Measurements from ENCODE around the gene ATP1A1.

The ATP1A1 gene

DNA sequence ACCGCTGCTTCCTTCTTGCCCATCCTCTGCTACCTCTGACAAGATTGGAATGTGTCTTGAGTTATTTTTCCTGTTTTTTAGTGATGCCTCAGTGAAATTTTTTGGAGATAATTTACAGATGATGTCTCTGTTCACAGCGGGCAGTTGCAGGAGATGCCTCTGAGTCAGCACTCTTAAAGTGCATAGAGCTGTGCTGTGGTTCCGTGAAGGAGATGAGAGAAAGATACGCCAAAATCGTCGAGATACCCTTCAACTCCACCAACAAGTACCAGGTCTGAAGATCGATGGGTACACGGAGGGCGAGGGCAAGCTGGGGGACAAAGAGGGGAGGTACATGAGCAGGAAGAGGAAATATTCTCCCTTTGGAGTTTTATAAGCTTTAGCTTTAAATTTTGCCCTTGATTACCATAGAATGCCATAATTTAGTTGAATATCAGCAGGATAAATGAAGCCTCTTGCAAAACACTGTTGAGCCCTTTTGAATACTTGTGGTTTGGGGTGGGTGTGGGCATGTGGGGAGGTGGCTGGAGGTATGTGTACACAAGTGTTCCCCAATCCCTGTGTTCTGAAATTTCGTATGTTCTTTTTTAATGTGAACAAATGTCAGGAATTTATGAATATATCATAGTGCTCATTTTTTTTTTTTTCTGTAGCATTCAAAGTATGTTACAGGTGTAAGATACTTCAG is 19.8 kb downstream of the ATP1A1 start:
- no peak for ATAC-seq
- TF ChIP-seq TCF4 (CRISPR knock-in tag; IDR thresholded peaks at IDR 0.05; ENCODE audit: borderline replicate concordance) = no peak
- TF ChIP-seq PPARA (CRISPR knock-in tag; IDR thresholded peaks at IDR 0.05; ENCODE audit: borderline replicate concordance) = no peak
- no peak for TF ChIP-seq CSDC2 (CRISPR knock-in tag; IDR thresholded peaks at IDR 0.05)
- no peak for TF ChIP-seq CREB5 (CRISPR knock-in tag; IDR thresholded peaks at IDR 0.05; ENCODE audit: low read depth)
- TF ChIP-seq SNAI2 (CRISPR knock-in tag; IDR thresholded peaks at IDR 0.05) = no peak
- TF ChIP-seq ZNF8 (CRISPR knock-in tag; IDR thresholded peaks at IDR 0.05) = no peak
- no peak for TF ChIP-seq ZNF565 (CRISPR knock-in tag; conservative IDR thresholded peaks at IDR 0.05; ENCODE audit: low read depth)
- TF ChIP-seq GLIS3 (CRISPR knock-in tag; IDR thresholded peaks at IDR 0.05) = no peak
- no peak for TF ChIP-seq ZC3H10 (CRISPR knock-in tag; IDR thresholded peaks at IDR 0.05)
- TF ChIP-seq POU6F1 (CRISPR knock-in tag; IDR thresholded peaks at IDR 0.05; ENCODE audit: borderline replicate concordance, low read depth) = no peak
- no peak for TF ChIP-seq PATZ1 (CRISPR knock-in tag; IDR thresholded peaks at IDR 0.05; ENCODE audit: borderline replicate concordance)
- TF ChIP-seq ISL1 (CRISPR knock-in tag; IDR thresholded peaks at IDR 0.05) = no peak

GRCh38 chr1:116393792-116394191 is 20.7 kb downstream of the ATP1A1 start:
- TF ChIP-seq ZNF70 (CRISPR knock-in tag; IDR thresholded peaks at IDR 0.05) (no peak), GLIS3 (CRISPR knock-in tag; IDR thresholded peaks at IDR 0.05) (no peak), PPARA (CRISPR knock-in tag; IDR thresholded peaks at IDR 0.05; ENCODE audit: borderline replicate concordance) (no peak), CREB5 (CRISPR knock-in tag; IDR thresholded peaks at IDR 0.05; ENCODE audit: low read depth) (no peak), CSDC2 (CRISPR knock-in tag; IDR thresholded peaks at IDR 0.05) (no peak), RARB (CRISPR knock-in tag; IDR thresholded peaks at IDR 0.05) (no peak), OSR1 (CRISPR knock-in tag; IDR thresholded peaks at IDR 0.05) (no peak), ISL1 (CRISPR knock-in tag; IDR thresholded peaks at IDR 0.05) (no peak), ESRRG (CRISPR knock-in tag; IDR thresholded peaks at IDR 0.05) (no peak), ARNTL (CRISPR knock-in tag; IDR thresholded peaks at IDR 0.05; ENCODE audit: borderline replicate concordance, low read depth) (no peak), ZFP30 (CRISPR knock-in tag; IDR thresholded peaks at IDR 0.05) (no peak), TCF4 (CRISPR knock-in tag; IDR thresholded peaks at IDR 0.05; ENCODE audit: borderline replicate concordance) (no peak), POU6F1 (CRISPR knock-in tag; IDR thresholded peaks at IDR 0.05; ENCODE audit: borderline replicate concordance, low read depth) (no peak), ZC3H10 (CRISPR knock-in tag; IDR thresholded peaks at IDR 0.05) (no peak), ZFP3 (CRISPR knock-in tag; IDR thresholded peaks at IDR 0.05) (no peak), SNAI2 (CRISPR knock-in tag; IDR thresholded peaks at IDR 0.05) (no peak), ZNF565 (CRISPR knock-in tag; conservative IDR thresholded peaks at IDR 0.05; ENCODE audit: low read depth) (no peak)
- TF ChIP-seq, protein P1, sequence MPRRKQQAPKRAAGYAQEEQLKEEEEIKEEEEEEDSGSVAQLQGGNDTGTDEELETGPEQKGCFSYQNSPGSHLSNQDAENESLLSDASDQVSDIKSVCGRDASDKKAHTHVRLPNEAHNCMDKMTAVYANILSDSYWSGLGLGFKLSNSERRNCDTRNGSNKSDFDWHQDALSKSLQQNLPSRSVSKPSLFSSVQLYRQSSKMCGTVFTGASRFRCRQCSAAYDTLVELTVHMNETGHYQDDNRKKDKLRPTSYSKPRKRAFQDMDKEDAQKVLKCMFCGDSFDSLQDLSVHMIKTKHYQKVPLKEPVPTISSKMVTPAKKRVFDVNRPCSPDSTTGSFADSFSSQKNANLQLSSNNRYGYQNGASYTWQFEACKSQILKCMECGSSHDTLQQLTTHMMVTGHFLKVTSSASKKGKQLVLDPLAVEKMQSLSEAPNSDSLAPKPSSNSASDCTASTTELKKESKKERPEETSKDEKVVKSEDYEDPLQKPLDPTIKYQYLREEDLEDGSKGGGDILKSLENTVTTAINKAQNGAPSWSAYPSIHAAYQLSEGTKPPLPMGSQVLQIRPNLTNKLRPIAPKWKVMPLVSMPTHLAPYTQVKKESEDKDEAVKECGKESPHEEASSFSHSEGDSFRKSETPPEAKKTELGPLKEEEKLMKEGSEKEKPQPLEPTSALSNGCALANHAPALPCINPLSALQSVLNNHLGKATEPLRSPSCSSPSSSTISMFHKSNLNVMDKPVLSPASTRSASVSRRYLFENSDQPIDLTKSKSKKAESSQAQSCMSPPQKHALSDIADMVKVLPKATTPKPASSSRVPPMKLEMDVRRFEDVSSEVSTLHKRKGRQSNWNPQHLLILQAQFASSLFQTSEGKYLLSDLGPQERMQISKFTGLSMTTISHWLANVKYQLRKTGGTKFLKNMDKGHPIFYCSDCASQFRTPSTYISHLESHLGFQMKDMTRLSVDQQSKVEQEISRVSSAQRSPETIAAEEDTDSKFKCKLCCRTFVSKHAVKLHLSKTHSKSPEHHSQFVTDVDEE (CRISPR knock-in tag; IDR thresholded peaks at IDR 0.05) = no peak
- TF ChIP-seq, protein P2, sequence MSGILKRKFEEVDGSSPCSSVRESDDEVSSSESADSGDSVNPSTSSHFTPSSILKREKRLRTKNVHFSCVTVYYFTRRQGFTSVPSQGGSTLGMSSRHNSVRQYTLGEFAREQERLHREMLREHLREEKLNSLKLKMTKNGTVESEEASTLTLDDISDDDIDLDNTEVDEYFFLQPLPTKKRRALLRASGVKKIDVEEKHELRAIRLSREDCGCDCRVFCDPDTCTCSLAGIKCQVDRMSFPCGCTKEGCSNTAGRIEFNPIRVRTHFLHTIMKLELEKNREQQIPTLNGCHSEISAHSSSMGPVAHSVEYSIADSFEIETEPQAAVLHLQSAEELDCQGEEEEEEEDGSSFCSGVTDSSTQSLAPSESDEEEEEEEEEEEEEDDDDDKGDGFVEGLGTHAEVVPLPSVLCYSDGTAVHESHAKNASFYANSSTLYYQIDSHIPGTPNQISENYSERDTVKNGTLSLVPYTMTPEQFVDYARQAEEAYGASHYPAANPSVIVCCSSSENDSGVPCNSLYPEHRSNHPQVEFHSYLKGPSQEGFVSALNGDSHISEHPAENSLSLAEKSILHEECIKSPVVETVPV (CRISPR knock-in tag; IDR thresholded peaks at IDR 0.05) = no peak
- ATAC-seq = no peak
